NCI-H2029 treated with DMSO at 0.1 percent for 48 hours (cell line): ENCODE measurements around the gene SAMD3.
"Not testable (repeated sequence)": the region's sequence is repeated elsewhere in the genome, so short reads cannot be mapped to it uniquely, and the experiment has no call there.

Experiments
- DNase-seq: peaks from one replicate; lab custom pipeline; 2025; lab: John Stamatoyannopoulos, UW

SAMD3 gene

GRCh38 chr6:130211691-130212090 is 11.1 kb downstream of the SAMD3 start:
- DNase-seq, result no peak

GRCh38 chr6:130207979-130208649 is 14.6 kb downstream of the SAMD3 start:
- no peak for DNase-seq

- DNase-seq, result no peak
Measured at GRCh38 chr6:130206479-130206878, 16.3 kb downstream of the SAMD3 start.

- DNase-seq, result no peak
Measured at GRCh38 chr6:130204322-130204721, 18.4 kb downstream of the SAMD3 start.

GRCh38 chr6:130203370-130203769 is 19.4 kb downstream of the SAMD3 start:
- no peak for DNase-seq

GRCh38 chr6:130202782-130203181 is 20.0 kb downstream of the SAMD3 start:
- DNase-seq, result no peak

GRCh38 chr6:130200020-130200419 is 22.7 kb downstream of the SAMD3 start:
- DNase-seq, result no peak

GRCh38 chr6:130198483-130199035 is 24.2 kb downstream of the SAMD3 start:
- no peak for DNase-seq

GRCh38 chr6:130197816-130198482 is 24.8 kb downstream of the SAMD3 start:
- DNase-seq, result not testable (repeated sequence)

GRCh38 chr6:130194434-130194833 is 28.3 kb downstream of the SAMD3 start:
- DNase-seq, result not testable (repeated sequence)

GRCh38 chr6:130190701-130191690 is 31.8 kb downstream of the SAMD3 start:
- no peak for DNase-seq

- no peak for DNase-seq
Measured at GRCh38 chr6:130189531-130190397, 33.0 kb downstream of the SAMD3 start.

GRCh38 chr6:130188207-130188899 is 34.4 kb downstream of the SAMD3 start:
- DNase-seq, result no peak

- no peak for DNase-seq
Measured at GRCh38 chr6:130187335-130188206, 35.2 kb downstream of the SAMD3 start.

GRCh38 chr6:130185658-130186057 is 37.1 kb downstream of the SAMD3 start:
- no peak for DNase-seq

- DNase-seq, result no peak
Measured at GRCh38 chr6:130183271-130184222, 39.2 kb downstream of the SAMD3 start.

GRCh38 chr6:130182466-130182865 is 40.3 kb downstream of the SAMD3 start:
- no peak for DNase-seq

GRCh38 chr6:130178692-130179091 is 44.1 kb downstream of the SAMD3 start:
- DNase-seq, result no peak
